ENCODE data around the gene TMPRSS9. TPM values are rescaled to one million over a fixed set of nuclear protein-coding genes. Genes with fewer than 3 reads are reported as not detected.

The TMPRSS9 gene
- total and polyA plus RNA-seq, 2 of the 13 experiments (the other 11 are each of a cell fraction or from before 2014, with no cell fraction given) = 2.5 to 5.2 TPM

DNA sequence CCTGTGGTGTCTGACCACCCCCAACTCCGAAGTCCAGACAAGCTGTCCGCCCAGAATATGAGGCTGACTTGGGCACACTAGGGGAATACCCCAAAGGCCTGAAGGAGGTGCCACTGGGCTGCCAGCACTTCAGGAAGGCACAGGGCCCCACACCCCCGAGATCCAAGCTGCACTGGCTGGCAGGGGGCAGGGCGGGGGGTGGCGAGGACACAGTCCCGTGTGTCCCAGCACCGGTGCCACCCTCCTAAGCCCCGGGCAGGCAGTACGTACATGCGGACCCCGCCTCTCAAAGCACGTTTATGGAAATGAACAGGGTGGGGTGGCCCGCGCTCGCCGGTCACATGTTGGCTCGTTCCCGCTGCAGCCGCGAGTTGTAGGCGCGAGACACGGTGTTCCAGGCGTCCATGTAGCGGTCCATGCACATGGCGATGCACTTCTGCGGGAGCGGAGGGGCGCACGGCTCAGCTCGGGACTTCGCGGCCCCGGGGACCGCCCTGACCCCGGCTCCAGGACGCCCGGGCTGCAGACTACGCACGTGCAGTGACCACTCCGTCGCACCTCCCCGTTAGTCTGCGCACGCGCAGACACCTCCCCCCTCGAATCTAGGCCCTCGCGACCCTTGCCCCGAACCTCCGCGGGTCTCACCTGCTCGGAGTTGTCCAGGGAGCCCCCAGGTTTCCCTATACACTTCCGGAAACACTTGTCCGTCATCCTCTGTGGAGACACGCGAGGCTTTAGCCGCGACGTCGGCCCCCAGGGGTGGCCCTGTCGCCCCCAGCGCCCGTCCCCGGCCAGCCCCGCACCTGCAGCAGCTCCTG, 66.8 kb downstream of the TMPRSS9 start (continued):
- TF ChIP-seq CTCF (CRISPR knock-in tag; IDR thresholded peaks at IDR 0.05) = 0 out of 2 replicates have a peak, but pooled peaks have one; percentile 8
- peak; percentile 63; the same call in 1 of the 2 replicates for TF ChIP-seq ZNF782 (CRISPR knock-in tag; IDR thresholded peaks at IDR 0.05; ENCODE audit: borderline replicate concordance)
- TF ChIP-seq HOXA9 (CRISPR knock-in tag; IDR thresholded peaks at IDR 0.05; ENCODE audit: borderline replicate concordance) = no peak; the same call in 1 of the 2 replicates
- TF ChIP-seq, protein P1, sequence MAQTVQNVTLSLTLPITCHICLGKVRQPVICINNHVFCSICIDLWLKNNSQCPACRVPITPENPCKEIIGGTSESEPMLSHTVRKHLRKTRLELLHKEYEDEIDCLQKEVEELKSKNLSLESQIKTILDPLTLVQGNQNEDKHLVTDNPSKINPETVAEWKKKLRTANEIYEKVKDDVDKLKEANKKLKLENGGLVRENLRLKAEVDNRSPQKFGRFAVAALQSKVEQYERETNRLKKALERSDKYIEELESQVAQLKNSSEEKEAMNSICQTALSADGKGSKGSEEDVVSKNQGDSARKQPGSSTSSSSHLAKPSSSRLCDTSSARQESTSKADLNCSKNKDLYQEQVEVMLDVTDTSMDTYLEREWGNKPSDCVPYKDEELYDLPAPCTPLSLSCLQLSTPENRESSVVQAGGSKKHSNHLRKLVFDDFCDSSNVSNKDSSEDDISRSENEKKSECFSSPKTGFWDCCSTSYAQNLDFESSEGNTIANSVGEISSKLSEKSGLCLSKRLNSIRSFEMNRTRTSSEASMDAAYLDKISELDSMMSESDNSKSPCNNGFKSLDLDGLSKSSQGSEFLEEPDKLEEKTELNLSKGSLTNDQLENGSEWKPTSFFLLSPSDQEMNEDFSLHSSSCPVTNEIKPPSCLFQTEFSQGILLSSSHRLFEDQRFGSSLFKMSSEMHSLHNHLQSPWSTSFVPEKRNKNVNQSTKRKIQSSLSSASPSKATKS (CRISPR knock-in tag; IDR thresholded peaks at IDR 0.05) = no peak
- no peak for TF ChIP-seq HMG20A (CRISPR knock-in tag; IDR thresholded peaks at IDR 0.05; ENCODE audit: borderline replicate concordance)
- TF ChIP-seq U2AF1 (optimal IDR thresholded peaks at IDR 0.05; ENCODE audit: low read depth, low read length) = no peak
- TF ChIP-seq PRDM10 (CRISPR knock-in tag; IDR thresholded peaks at IDR 0.05; ENCODE audit: low read depth) = no peak
- TF ChIP-seq ASH2L (IDR thresholded peaks at IDR 0.05; ENCODE audit: insufficient read length, low read depth, low read length) = no peak
- TF ChIP-seq, protein P2, sequence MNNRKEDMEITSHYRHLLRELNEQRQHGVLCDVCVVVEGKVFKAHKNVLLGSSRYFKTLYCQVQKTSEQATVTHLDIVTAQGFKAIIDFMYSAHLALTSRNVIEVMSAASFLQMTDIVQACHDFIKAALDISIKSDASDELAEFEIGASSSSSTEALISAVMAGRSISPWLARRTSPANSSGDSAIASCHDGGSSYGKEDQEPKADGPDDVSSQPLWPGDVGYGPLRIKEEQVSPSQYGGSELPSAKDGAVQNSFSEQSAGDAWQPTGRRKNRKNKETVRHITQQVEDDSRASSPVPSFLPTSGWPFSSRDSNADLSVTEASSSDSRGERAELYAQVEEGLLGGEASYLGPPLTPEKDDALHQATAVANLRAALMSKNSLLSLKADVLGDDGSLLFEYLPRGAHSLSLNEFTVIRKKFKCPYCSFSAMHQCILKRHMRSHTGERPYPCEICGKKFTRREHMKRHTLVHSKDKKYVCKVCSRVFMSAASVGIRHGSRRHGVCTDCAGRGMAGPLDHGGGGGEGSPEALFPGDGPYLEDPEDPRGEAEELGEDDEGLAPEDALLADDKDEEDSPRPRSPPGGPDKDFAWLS (CRISPR knock-in tag; IDR thresholded peaks at IDR 0.05; ENCODE audit: borderline replicate concordance) = no peak; the same call in 1 of the 2 replicates
- TF ChIP-seq GTF2F1 (IDR thresholded peaks at IDR 0.05; ENCODE audit: low read length) = no peak
- no peak for TF ChIP-seq CREBL2 (CRISPR knock-in tag; IDR thresholded peaks at IDR 0.05; ENCODE audit: borderline replicate concordance)
- TF ChIP-seq ZSCAN30 (CRISPR knock-in tag; IDR thresholded peaks at IDR 0.05) = no peak
- TF ChIP-seq FOXK2 (IDR thresholded peaks at IDR 0.05) = no peak
- no peak for TF ChIP-seq ZNF607 (CRISPR knock-in tag; IDR thresholded peaks at IDR 0.05; ENCODE audit: borderline replicate concordance)
- no peak for TF ChIP-seq CBX5 (CRISPR knock-in tag; IDR thresholded peaks at IDR 0.05; ENCODE audit: borderline replicate concordance)
